DLD1 (cell line): ENCODE measurements around the gene SLC6A17.

Experiments used
- in situ Hi-C: cut with HindIII; loops from 2 replicates; pipeline ENCODE4 v1.10.0; 2017; ENCODE audit warnings: low sequenced_read_pairs

SLC6A17 gene

DNA sequence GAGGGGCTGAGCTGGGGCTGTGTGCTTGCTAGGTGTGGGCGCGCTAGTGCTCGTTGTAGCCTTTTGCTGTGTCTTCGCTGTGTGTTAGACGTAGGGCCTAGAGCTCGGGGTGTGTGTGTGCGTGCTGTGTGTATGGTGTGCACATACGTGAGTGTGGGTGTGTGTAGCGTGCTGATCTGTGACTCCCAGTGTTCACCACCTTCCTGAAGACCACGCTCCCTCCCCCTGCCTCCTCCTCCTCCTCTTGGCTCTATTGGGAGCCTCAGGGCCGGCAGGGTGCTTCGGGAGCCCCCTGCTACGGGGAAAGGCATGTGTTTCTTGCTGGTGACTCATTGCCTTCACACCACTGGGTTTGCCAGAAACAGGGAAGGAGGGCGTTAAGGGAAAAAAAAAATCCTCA is 50.4 kb downstream of the SLC6A17 start:
- in situ Hi-C loops: no loop called here

DNA sequence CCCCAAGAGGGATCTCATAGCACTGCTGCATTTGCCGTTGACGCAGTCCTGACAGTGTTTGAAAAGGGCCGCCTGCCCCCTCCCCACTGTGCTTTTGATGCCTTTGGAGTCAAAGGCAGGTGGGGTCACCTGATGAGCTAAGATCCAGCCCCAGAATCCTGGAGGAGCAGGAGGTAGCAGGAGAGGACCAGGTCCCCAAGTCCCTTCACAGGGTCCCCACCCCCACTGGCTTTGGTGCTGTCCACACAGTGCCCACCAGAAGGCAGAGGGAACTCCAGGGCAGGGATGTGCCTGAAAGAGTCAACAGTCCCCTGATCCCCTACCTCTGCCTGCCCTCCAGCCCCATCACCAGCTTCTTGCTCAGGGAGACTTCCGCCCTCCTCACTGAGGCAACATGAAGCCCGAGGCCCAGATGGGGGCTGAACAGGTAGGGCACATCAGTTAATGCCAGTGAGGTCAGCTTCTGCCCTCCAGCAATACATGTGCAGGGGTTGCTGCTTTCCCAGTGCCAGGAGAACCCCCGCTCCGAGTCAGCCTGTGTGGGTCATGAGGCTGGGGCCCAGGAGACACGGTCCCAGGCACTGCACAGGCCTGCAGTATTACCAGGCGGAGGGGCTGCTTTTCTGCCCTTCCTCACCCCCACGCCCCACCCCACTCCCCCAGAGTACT is 51.0 kb downstream of the SLC6A17 start:
- in situ Hi-C loops: no loop called here

DNA sequence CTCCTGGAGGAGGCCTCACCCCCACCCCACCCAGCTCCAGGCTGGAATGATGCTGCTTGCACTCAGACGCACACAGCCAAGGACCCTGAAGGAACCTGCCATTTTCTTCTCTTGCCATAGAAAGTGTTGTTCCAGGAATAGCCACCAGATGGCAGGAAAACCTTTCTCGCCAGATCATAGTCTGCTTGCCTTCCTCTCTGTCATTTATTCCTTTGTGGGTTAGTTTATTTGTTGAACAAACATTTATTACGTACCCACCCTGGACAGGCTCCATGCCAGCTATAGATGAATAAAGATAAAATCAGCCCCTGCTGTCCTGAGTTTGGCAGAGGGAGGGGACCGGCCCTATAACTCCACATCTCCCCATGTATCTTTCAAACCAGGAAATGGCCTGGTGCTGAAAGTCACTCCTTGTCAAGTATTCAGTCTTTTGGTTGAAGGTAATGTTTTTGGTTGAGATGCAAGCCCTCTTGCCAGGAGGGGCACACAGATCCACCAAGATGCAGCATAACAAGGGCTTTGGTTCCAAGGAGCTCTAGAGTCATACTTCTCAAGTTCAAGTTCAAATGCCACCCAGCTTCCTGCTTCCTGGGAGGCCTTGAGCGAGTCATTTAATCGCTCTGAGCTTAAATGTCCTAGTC is 52.8 kb downstream of the SLC6A17 start:
- in situ Hi-C loops: no loop called here

DNA sequence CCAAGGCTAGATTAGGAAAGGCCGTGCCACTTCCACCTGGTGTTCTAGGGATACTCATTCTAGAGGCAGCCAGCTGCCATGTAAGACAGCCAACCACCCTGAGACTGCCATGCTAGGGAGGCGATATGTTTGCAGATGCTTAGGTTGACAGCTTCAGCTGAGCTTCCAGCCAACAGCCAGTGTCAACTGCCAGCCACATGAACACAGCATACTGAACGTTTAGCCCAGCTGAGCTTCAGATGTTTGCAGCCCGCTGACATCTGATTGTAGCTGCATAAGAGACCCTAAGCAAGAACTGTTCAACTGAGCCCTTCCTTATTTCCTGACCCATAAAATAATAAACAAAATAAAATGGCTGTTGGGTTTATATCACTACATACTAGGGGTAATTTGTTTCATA is 54.9 kb downstream of the SLC6A17 start:
- in situ Hi-C loops: no loop called here

DNA sequence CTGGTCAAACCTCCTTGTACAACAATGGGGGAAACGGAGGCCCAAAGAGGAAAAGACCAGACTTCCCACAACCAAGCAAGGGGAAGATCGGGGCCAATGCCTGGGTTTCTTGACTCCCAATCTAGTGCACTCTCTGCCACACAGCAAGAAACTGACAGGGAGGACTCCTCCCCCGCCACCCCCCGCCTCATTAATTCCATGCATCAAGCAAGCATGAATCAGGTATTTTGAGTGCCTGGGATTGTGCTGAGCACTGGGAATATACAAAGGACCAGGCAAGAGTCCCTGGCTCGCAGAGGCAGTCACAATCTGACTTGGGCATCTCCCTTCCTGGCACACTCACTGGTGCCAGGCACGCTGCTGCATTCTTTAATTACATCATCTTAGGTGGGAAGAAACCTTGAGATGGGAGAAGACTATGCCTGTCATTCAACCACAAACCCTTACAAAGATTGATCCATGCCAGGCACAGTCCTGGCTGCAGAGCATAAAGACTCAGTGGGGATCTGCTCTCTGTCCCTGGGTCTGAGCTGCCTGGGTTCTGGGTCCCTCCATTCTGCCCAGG is 55.4 kb downstream of the SLC6A17 start:
- in situ Hi-C loops: no loop called here

DNA sequence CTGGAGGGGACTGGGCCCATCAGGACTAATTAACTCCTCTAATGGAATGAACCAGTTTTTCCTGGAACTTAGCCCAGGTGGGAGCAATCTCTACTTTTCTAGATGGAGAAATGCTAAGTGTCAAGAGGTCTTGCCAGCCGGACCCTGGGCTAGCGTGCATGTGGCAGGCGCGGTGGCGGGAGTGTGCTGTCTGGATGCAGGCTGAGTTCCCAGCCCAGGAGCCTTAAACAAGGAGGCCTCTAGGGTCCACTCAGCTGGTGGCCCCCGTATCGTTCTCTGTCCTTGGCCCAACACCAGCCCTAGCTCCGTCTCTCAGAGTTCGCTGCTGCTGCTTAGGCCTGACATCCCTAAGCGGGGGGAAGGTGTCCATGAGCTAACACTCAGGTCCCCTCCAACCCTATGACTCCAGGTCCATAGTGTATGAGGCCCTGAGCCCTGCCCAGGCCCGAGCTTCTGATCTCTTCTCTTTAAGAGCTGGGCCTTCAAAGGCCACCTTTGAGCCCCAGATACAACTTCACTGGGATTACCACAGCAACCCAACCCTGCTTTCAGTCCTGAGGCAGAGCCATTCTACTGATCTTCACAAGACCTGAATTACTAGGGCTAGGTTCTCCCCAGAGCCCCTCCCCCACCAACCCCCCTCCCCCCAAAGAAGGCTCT is 56.1 kb downstream of the SLC6A17 start:
- in situ Hi-C loops: no loop called here

DNA sequence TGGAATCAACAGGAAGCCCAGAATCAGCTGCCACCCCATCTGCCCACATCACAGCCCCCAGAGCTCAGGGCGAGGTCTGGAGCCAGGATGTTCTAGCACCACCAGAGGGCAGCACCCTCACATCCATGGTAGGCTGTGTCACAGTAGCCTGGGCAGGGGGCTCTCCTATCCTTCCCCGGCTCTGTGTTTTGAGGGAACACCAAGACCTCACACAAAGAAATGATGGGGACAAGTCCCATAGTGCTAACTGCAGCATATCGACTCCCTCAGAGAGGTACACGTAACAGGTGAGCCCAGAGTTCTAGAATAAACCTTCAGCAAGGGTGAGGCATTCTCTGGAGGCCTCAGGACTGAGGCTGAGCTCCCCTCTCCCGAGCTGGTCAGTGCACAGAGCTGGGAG is 57.5 kb downstream of the SLC6A17 start:
- in situ Hi-C loops: no loop called here

DNA sequence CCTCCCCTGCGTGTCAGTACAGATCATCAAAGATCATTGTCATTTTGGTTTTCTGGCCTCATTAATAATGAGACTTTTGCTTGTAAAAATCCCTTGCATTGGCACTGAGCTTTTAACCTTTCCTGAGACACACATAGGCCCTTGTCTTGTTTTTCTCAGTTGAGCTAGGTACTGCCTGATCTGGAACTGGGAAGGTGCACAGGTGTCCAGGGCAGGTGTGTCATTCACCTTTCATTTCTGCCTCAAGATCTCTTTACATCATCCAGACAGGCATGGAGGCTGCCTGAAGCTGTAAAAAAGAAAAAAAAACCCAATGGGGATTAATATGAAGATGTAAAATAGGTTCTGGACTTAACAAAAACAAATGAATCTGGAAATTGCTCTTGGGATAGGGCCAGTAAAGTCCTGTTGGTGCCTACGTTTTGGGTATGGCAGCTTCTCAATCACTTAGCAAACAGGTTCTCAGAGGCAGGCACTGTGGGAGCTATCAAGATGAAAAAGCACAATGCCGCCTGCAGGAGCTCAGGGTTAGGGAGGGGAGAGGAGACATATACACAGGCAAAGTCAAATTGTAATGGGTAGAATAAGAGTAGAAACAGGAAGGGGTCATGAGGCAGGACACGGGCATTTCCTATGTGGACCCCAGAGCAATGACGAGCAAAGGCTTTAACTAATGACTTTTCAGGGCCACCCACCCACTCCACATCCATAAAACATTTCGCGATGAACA is 58.8 kb downstream of the SLC6A17 start:
- in situ Hi-C loops: no loop called here

DNA sequence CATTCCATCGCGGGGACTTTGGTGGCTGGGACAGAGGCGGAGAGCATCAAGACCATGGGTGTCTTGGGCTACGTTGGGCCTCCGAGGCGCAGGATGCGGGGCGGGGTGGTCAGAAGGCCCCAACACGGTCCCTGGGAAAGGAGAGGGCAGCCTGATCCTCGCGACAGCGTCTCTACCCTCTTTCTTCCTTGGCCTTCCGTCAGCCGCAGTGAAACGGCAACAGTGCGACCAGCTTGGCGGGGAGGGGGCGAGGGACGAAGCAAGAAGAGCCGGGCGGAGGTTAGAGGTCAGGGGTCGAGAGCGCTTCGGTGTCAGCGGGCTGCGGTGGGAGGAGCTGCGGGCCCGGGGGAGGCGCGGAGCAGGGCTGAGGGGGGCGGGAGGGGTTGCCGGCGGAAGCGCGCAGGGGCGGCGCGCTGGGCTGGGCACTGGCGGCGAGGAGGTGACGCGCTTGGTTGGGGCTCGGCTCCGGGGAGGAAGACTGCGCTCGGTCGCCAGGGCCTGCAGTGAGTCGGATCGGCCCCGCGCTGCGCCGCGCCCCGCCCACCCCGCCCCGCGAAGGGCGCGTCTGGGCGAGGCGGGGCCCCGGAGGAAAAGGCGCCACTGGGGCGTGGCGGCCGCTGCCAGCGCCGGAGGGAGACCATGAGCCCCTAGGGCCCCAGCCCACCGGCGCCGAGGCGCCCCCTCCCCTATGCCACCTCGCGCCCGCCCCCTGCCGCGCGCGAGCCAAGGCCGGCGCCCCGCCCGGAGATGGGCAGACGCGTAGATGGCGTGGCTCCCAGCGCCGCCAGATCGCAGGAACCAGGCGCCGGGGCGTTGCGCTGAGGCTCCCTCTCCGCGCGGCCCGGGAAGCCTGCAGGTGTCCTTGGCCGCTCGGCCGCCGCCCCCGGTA is 59.7 kb downstream of the SLC6A17 start, which contains the start of gene KCNC4:
KCNC4 (plus strand) TSS at position 600 of the 889 bp plus-strand sequence. CDS start 1,186 bp downstream, outside the sequence.
- in situ Hi-C loops: no loop called here

DNA sequence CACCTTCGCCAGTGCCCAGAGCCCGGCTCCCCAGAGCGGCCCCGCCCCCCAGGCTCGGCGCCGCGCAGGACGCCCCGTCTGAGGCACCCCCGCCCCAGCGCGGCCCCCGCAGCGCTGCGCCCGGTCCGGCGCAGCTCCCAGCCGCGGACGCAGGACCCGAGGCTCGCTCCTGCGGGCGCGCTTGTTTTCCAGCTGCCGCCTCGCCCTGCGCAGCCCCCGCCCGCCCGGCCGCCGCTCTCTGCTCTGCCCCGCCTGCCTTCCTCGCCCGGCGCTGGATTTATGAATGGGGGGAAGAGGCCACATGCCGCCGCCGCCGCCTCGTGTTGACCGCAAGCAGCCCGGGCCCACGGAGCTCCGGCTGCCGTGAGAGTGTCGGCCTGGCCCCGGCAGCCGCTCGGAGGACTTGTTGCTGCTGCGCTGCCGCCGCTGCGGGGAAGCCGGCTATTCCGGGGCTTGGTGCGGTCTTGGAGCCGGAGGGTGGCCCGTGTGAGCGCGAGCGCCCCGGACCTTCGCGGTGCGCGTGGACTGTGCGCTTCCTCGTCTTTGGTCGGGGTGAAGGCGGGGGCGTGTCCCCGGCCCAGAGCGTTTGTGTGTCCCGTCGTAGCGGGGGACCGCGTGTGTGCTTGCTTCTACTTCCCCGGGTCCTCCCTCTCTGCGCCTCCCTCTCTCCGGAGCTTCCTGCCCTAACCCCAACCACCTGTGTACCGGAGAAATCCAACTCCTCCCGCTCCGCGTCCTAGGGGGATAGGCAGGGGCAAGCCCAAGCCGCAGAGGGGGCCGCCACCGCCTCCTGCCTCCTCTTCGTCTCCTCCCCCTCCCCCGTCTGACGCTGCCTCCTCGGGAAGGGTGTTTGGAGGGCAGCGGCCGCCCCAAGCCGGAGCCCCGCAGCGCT is 60.6 kb downstream of the SLC6A17 start:
- in situ Hi-C loops: no loop called here

DNA sequence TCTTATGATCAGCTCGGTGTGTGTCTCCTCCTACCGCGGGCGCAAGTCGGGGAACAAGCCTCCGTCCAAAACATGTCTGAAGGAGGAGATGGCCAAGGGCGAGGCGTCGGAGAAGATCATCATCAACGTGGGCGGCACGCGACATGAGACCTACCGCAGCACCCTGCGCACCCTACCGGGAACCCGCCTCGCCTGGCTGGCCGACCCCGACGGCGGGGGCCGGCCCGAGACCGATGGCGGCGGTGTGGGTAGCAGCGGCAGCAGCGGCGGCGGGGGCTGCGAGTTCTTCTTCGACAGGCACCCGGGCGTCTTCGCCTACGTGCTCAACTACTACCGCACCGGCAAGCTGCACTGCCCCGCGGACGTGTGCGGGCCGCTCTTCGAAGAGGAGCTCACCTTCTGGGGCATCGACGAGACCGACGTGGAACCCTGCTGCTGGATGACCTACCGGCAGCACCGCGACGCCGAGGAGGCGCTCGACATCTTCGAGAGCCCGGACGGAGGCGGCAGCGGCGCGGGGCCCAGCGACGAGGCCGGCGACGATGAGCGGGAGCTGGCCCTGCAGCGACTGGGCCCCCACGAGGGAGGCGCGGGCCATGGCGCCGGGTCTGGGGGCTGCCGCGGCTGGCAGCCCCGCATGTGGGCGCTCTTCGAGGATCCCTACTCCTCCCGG is 61.3 kb downstream of the SLC6A17 start:
- in situ Hi-C loops: no loop called here

DNA sequence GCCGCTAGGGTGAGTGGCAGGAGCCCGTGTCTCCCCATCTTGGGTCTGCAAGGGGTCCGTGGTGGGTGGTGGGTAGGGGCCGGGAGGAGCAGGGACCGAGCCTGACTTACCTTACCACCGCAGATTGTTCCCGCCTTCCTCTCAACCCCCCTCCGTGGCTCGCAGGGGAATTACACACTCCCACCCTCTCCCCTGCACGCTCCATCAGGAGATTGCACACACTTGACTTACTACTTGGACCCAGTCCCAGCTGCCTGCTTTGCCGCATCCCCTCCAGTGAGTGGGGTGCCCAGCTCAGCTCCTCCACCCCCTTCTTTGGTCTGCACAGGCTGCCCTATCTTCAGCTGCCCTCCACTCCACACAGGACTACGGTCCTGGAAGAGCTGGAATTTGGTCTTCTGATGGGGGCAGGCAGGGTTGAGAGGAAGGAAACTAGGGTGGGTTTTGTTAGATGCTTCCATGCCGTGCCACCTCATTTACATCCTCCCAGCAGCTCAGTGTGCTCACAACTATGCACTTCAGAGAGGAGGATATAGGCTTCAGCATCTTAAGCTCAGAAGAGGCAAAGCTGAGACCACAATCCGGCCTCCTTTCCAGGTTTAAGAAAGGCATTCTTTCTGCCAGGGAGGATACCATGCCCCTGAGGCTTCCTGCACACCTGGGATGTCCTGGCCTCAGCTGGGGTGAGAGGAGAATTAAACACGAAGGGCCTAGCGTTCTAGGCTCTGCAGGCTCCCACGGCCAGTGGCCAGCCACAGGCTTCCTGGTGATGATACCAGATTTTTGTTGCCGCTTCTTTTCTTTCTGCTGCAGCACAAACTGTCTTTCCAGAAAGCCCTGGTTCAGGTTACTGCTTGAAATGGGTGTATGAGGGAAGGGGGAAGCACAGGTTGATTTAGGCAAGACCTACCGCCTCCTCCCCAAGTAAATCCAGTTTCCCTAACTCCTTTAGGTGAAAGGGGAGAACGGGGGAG is 62.2 kb downstream of the SLC6A17 start:
- in situ Hi-C loops: no loop called here

DNA sequence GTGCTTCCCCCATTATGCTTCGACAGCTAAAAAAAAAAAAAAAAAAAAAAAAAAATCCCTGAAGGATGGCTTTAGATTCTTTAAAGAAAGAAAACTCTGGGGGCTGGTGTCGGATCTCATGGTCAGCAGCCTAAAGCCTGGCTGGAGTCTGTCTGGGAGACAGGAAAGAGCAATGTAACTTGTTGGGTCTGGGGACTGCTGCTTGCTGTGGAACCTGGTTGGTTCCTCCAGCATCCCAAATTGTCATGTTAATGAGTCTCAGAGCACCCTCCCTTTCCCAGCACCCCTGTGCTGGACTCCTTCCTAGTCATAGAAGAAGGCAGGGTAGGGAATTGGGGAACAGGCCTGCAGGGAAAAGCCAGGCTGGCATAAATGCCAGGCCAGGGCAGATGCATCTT is 62.8 kb downstream of the SLC6A17 start:
- in situ Hi-C loops: no loop called here

DNA sequence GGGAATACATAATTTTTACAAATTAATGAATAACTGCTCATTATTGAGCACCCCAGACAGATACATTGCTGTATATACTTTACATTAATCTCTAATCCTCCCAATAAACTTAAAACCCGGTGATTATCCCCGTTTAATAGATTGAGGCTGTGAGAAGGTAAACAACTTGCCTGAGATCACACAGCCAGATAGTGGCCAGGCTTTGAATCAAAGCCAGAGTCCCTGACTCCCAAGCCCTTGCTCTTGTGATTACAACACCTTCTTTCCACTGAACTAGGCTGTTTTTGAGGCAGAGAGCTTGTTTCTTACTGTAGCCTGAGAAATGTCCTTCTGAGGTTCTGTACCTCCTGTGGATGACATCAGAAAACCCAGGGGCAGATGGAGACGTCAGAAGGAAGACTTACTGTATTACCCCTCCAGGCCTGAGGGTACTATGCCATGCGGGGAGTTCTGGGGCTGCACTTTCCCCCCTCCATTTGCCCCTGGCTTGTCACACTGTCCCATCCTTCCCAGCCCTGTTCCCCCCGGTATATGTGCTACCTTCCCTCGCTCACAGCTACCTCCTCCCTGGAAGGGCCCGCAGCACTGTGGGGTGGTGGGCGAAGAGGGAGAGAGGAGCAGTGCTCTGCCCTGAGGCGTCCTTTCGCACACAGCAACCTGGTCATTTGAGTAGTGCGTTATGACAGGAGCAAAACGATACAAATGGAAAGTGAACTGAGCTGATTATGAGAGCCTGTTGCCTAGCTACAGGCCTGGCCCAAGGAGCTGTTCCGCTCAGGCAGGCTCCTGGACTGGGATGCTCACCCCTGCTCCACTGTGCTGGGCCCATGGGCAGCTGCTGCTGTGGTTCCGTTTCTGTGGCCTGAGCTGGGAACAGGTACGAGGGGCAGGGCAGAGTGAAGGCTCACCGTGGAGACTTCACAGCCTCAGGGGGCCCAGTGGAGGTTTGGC is 64.4 kb downstream of the SLC6A17 start:
- in situ Hi-C loops: no loop called here

DNA sequence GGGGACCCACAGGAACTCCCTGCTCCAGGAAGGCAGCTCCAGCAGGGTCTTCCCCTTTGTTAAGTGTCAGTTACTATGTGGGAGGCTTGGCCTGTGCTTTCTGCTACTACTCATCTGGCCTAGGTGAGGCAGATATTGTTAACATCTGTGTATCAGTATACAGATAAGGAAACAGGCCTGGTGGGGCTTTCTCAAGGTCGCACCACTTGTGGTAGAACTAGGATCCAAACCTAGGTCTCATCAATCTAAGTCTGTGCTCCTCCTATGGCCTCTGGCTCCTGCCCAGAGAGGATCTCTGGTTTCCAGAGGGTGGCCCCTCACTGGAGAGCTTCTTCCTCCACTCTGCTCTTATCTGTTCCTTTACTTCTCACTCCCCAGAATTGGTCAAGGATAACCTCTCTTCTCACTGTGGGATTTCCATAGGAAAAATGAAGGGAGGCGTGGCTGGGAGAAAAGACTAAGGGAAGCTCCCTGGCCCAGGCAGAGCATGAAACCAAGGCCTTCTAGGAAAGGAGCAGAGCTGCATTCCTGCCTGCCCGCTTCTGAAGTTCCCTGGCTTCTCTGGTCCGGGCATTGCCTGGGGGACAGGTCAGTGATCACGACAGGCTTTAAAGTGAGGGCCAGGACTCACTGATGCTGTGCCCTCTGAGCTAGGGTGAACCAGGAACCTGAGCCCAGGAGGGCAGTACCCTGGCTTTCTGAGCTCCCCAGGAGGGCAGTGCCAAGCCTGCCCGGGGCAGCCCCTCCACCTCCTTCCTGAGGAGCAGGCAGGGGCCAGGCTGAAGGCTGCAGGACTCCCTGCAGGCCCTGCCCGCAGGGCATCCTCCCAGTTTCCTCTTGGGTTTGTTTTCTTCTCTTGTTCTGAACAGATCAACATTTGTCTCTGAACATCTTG is 65.6 kb downstream of the SLC6A17 start:
- in situ Hi-C loops: no loop called here
